CD4-positive, alpha-beta memory T cell (primary cell): ENCODE results near the gene TUBB3. TPM values are rescaled to one million over a fixed set of nuclear protein-coding genes. Genes with fewer than 3 reads are reported as not detected.
"Not testable (repeated sequence)": the region's sequence is repeated elsewhere in the genome, so short reads cannot be mapped to it uniquely, and the experiment has no call there.

Experiments
- CTCF ChIA-PET: fragments of 350-600 bp; sonication (Branson Sonifier 250); formaldehyde crosslinking; loops from one replicate; lab custom pipeline; 2021; ENCODE audit warnings: inconsistent platforms; ENCODE audit not compliant: partially characterized antibody; lab: Charles Lee
- POLR2A ChIA-PET: fragments of 350-600 bp; sonication (Branson Sonifier 250); formaldehyde crosslinking; loops from one replicate; lab custom pipeline; 2021; ENCODE audit not compliant: partially characterized antibody; lab: Charles Lee
- DNase-seq, 5 donors: peaks; one replicate each; pipeline versions ENCODE4 v3.0.0 to v3.0.0-alpha.2; 2020 to 2022; ENCODE audit warnings: mixed read lengths in 1 of 5
- H3K27ac ChIP-seq: one replicate; pipeline ENCODE4 v1.7.0; 2013; ENCODE audit warnings: low read depth, low read length
- H3K27me3 ChIP-seq: 2 replicates; pipeline ENCODE4 v1.7.0; 2013; ENCODE audit warnings: mild to moderate bottlenecking, low read length, moderate library complexity; ENCODE audit not compliant: insufficient read depth
- H3K36me3 ChIP-seq: 2 replicates; pipeline ENCODE4 v1.7.0; 2013; ENCODE audit warnings: mild to moderate bottlenecking, low read length, moderate library complexity; ENCODE audit not compliant: insufficient read depth
- H3K4me1 ChIP-seq: 2 replicates; pipeline ENCODE4 v1.7.0; 2013; ENCODE audit warnings: mild to moderate bottlenecking, low read length, moderate library complexity; ENCODE audit not compliant: insufficient read depth
- H3K4me3 ChIP-seq, 2 donors: one replicate each; pipeline ENCODE4 v1.7.0; 2013; ENCODE audit warnings: low read length in 2 of 2, mild to moderate bottlenecking in 1 of 2
- H3K9me3 ChIP-seq, 2 donors: one replicate each; pipeline ENCODE4 v1.7.0; 2013; ENCODE audit warnings: low read length in 2 of 2, control low read depth in 1 of 2; ENCODE audit not compliant: control insufficient read depth in 1 of 2
- H3K27ac Mint-ChIP-seq, 7 donors: one replicate each; pipeline ENCODE4 v1.8.0; 2020 to 2021; ENCODE audit warnings: mixed read lengths in 7 of 7, mild to moderate bottlenecking in 6 of 7, inconsistent platforms in 3 of 7, moderate library complexity in 3 of 7
- H3K27me3 Mint-ChIP-seq, 2 donors: one replicate each; pipeline ENCODE4 v1.8.0; 2020 to 2021; ENCODE audit warnings: mixed read lengths in 2 of 2
- H3K36me3 Mint-ChIP-seq, 2 donors: one replicate each; pipeline ENCODE4 v1.8.0; 2020 to 2021; ENCODE audit warnings: mixed read lengths in 2 of 2, inconsistent platforms in 1 of 2, mild to moderate bottlenecking in 1 of 2
- H3K4me1 Mint-ChIP-seq, 4 donors: one replicate each; pipeline ENCODE4 v1.8.0; 2020 to 2021; ENCODE audit warnings: mixed read lengths in 4 of 4, mild to moderate bottlenecking in 1 of 4
- H3K4me3 Mint-ChIP-seq, 8 donors: one replicate each; pipeline ENCODE4 v1.8.0; 2020 to 2021; ENCODE audit warnings: mixed read lengths in 8 of 8, mild to moderate bottlenecking in 7 of 8, moderate library complexity in 6 of 8, inconsistent platforms in 3 of 8
- H3K9me3 Mint-ChIP-seq, 8 donors: one replicate each; pipeline ENCODE4 v1.8.0; 2020 to 2021; ENCODE audit warnings: mixed read lengths in 8 of 8, mild to moderate bottlenecking in 5 of 8, inconsistent platforms in 3 of 8, moderate library complexity in 1 of 8
- intact Hi-C: fragments of 100-400 bp; cut with micrococcal nuclease; formaldehyde crosslinking; loops from one replicate; pipeline ENCODE4 v1.15.1; 2023
- polyA plus RNA-seq, 2 donors: library from polyadenylated mRNA; unstranded; fragments of 300-500 nt; fragmentation: Illumina TruSeq; gene quantifications; one replicate each; pipeline ENCODE4 v1.2.3, GENCODE V29; 2021
- total RNA-seq, 2 experiments: library from RNA; stranded (reverse); gene quantifications; one replicate each; pipeline ENCODE4 v1.2.3, GENCODE V29; 2021

The TUBB3 gene
- total and polyA plus RNA-seq, 4 experiments from 2014 or later, result 0.73 TPM; not detected in 3

GRCh38 chr16:89924297-89924924, 1.3 kb downstream of the TUBB3 start:
- ChIA-PET POLR2A (interaction anchor here (1.4 kb wide), 1 partner anchor 16 kb away, joined by 3 read pairs; no protein-coding TSS in a partner anchor), CTCF (interaction anchor here (2.1 kb wide), 1 partner anchor 14 kb away, joined by 7 read pairs; no protein-coding TSS in a partner anchor)
- Mint-ChIP-seq H3K27me3 (peaks cover 4 to 19% of the 10 kb centered on the region in 2 donors), H3K4me3 (peak overlapping the region in 4 of 8 donors; percentile 22 to 76 (median 37)), H3K9me3 (peaks cover 0 to 2% (median 0%) of the 10 kb centered on the region in 8 donors), H3K36me3 (no peaks in the 10 kb centered on the region), H3K4me1 (peaks cover 15 to 34% (median 24%) of the 10 kb centered on the region in 4 donors), H3K27ac (peak overlapping the region in 2 of 7 donors; percentile 29 to 54)
- H3K36me3 ChIP-seq, result no peaks in the 10 kb centered on the region
- H3K27me3 ChIP-seq, result peaks cover 16% of the 10 kb centered on the region
- peaks cover 58% of the 10 kb centered on the region for H3K4me1 ChIP-seq
- no peak overlapping the region for H3K27ac ChIP-seq
- no peaks in the 10 kb centered on the region for H3K9me3 ChIP-seq
- peak in 4 of 5 donors; percentile 44 to 57 (median 46) for DNase-seq
- H3K4me3 ChIP-seq, result no peak overlapping the region
- intact Hi-C loops, result no loop called here

GRCh38 chr16:89924925-89925307, 1.8 kb downstream of the TUBB3 start:
- POLR2A ChIA-PET, result interaction anchor here (1.3 kb wide), 1 partner anchor 52 kb away, joined by 3 read pairs; the partner anchor contains the start of gene TCF25
- Histone ChIP-seq H3K27ac (no peak overlapping the region), H3K4me1 (peaks cover 56% of the 10 kb centered on the region), H3K36me3 (no peaks in the 10 kb centered on the region), H3K4me3 (no peak overlapping the region), H3K9me3 (no peaks in the 10 kb centered on the region), H3K27me3 (peaks cover 16% of the 10 kb centered on the region)
- peaks cover 5 to 20% of the 10 kb centered on the region in 2 donors for H3K27me3 Mint-ChIP-seq
- intact Hi-C loops, result no loop called here
- H3K36me3 Mint-ChIP-seq, result no peaks in the 10 kb centered on the region
- CTCF ChIA-PET, result interaction anchor here (2.1 kb wide), 1 partner anchor 15 kb away, joined by 7 read pairs; no protein-coding TSS in a partner anchor
- H3K27ac Mint-ChIP-seq, result no peak overlapping the region
- H3K9me3 Mint-ChIP-seq, result peaks cover 0 to 2% (median 0%) of the 10 kb centered on the region in 8 donors
- no peak for DNase-seq
- no peak overlapping the region for H3K4me3 Mint-ChIP-seq
- H3K4me1 Mint-ChIP-seq, result peaks cover 12 to 30% (median 21%) of the 10 kb centered on the region in 4 donors

- Histone ChIP-seq H3K27ac (no peak overlapping the region), H3K4me1 (peaks cover 52% of the 10 kb centered on the region), H3K4me3 (no peak overlapping the region), H3K27me3 (peaks cover 16% of the 10 kb centered on the region), H3K9me3 (no peaks in the 10 kb centered on the region), H3K36me3 (no peaks in the 10 kb centered on the region)
- Mint-ChIP-seq H3K27me3 (peaks cover 5 to 21% of the 10 kb centered on the region in 2 donors), H3K4me3 (peak overlapping the region in 5 of 8 donors; percentile 11 to 70 (median 46)), H3K36me3 (no peaks in the 10 kb centered on the region), H3K4me1 (peaks cover 8 to 22% (median 16%) of the 10 kb centered on the region in 4 donors), H3K27ac (no peak overlapping the region), H3K9me3 (peaks cover 0 to 2% (median 0%) of the 10 kb centered on the region in 8 donors)
- CTCF ChIA-PET, result interaction anchor here (2.1 kb wide), 1 partner anchor 15 kb away, joined by 7 read pairs; no protein-coding TSS in a partner anchor
- no peak for DNase-seq
- intact Hi-C loops, result loop anchor here (1.0 kb wide), 1 partner anchor 22 kb away; no protein-coding TSS in a partner anchor
- POLR2A ChIA-PET, result interaction anchor here (1.1 to 1.3 kb wide), 2 partner anchors 8 to 52 kb away, joined by 3 read pairs; partner anchors contain the start of gene TCF25
These were observed 2.5 kb downstream of the TUBB3 start for GRCh38 chr16:89925596-89926079.

- ChIA-PET CTCF (no interaction called here), POLR2A (no interaction called here)
- Histone ChIP-seq H3K27ac (no peak overlapping the region), H3K27me3 (peaks cover 6% of the 10 kb centered on the region), H3K36me3 (no peaks in the 10 kb centered on the region), H3K4me3 (no peak overlapping the region), H3K4me1 (peaks cover 3% of the 10 kb centered on the region), H3K9me3 (no peaks in the 10 kb centered on the region)
- no peak for DNase-seq
- H3K27me3 Mint-ChIP-seq, result peaks cover 8 to 14% of the 10 kb centered on the region in 2 donors
- H3K36me3 Mint-ChIP-seq, result no peaks in the 10 kb centered on the region
- no peaks in the 10 kb centered on the region for H3K9me3 Mint-ChIP-seq
- no peak overlapping the region for H3K27ac Mint-ChIP-seq
- no peaks in the 10 kb centered on the region for H3K4me1 Mint-ChIP-seq
- intact Hi-C loops, result no loop called here
- H3K4me3 Mint-ChIP-seq, result no peak overlapping the region
These were observed 8.3 kb downstream of the TUBB3 start for GRCh38 chr16:89931305-89931896.

- Histone ChIP-seq H3K27me3 (peaks cover 6% of the 10 kb centered on the region), H3K9me3 (no peaks in the 10 kb centered on the region), H3K4me3 (no peak overlapping the region), H3K27ac (no peak overlapping the region), H3K36me3 (no peaks in the 10 kb centered on the region), H3K4me1 (no peaks in the 10 kb centered on the region)
- ChIA-PET CTCF (no interaction called here), POLR2A (no interaction called here)
- no peak overlapping the region for H3K27ac Mint-ChIP-seq
- intact Hi-C loops, result no loop called here
- H3K36me3 Mint-ChIP-seq, result no peaks in the 10 kb centered on the region
- peaks cover 5 to 11% of the 10 kb centered on the region in 2 donors for H3K27me3 Mint-ChIP-seq
- H3K4me3 Mint-ChIP-seq, result no peak overlapping the region
- DNase-seq, result no peak
- H3K9me3 Mint-ChIP-seq, result no peaks in the 10 kb centered on the region
- no peaks in the 10 kb centered on the region for H3K4me1 Mint-ChIP-seq
These were observed 8.8 kb downstream of the TUBB3 start for GRCh38 chr16:89931964-89932363.

GRCh38 chr16:89934019-89934418, 10.9 kb downstream of the TUBB3 start:
- H3K27me3 Mint-ChIP-seq, H3K4me3 ChIP-seq, H3K9me3 ChIP-seq, H3K36me3 Mint-ChIP-seq, H3K27ac Mint-ChIP-seq, intact Hi-C loops, POLR2A ChIA-PET, H3K4me1 Mint-ChIP-seq, H3K4me3 Mint-ChIP-seq, H3K36me3 ChIP-seq, H3K27ac ChIP-seq, H3K9me3 Mint-ChIP-seq, DNase-seq, H3K27me3 ChIP-seq, H3K4me1 ChIP-seq: not testable (repeated sequence)
- CTCF ChIA-PET, result interaction anchor here (1.3 kb wide), 1 partner anchor 14 kb away, joined by 3 read pairs; no protein-coding TSS in a partner anchor
